AG09309 (cell line): Measurements from ENCODE around the gene PEX13.

Experiments used
- DNase-seq: peaks from one replicate; pipeline ENCODE4 v3.0.0-alpha.2; 2010; ENCODE audit warnings: low read depth
- H3K4me3 ChIP-seq: 2 replicates; pipeline ENCODE4 v1.5.1; 2011; ENCODE audit warnings: mild to moderate bottlenecking, low read depth, low read length, moderate library complexity; ENCODE audit not compliant: control insufficient read depth
- CTCF ChIP-seq: IDR thresholded peaks from 2 replicates; pipeline ENCODE4 v1.5.1; 2011; ENCODE audit warnings: mild to moderate bottlenecking, low read depth, low read length, inconsistent platforms; ENCODE audit not compliant: insufficient read depth, control insufficient read depth; ENCODE audit errors: missing control alignments

PEX13 gene

GRCh38 chr2:61096438-61096837, 78.9 kb downstream of the PEX13 start:
- DNase-seq, result no peak
- H3K4me3 ChIP-seq, result no peak overlapping the region
- no peak for TF ChIP-seq CTCF

GRCh38 chr2:61100801-61101200, 83.3 kb downstream of the PEX13 start:
- no peak for TF ChIP-seq CTCF
- H3K4me3 ChIP-seq, result no peak overlapping the region
- DNase-seq, result no peak
